Testis (tissue), 2 donors: Measurements from ENCODE around the gene HKDC1.
"Not testable (repeated sequence)": the region's sequence is repeated elsewhere in the genome, so short reads cannot be mapped to it uniquely, and the experiment has no call there.

ENCODE experiments used
- POLR2A ChIP-seq: fragments of 450-650 bp; IDR thresholded peaks from one replicate; pipeline ENCODE4 v1.6.1; 2017; ENCODE audit warnings: antibody characterized with exemption, mild to moderate bottlenecking, moderate library complexity
- TF ChIP-seq, protein P1 (sequence below), 3 experiments: fragments of 450-650 bp in 2 of 3; fragments of 200-600 bp in 1 of 3; sonication (generic) in 1 of 3; IDR thresholded peaks; one replicate each; pipeline ENCODE4 v1.5.1; 2016 to 2019; ENCODE audit warnings: antibody characterized with exemption in 3 of 3, mild to moderate bottlenecking in 2 of 3, moderate library complexity in 1 of 3

- TF ChIP-seq POLR2A = not testable (repeated sequence)
- TF ChIP-seq, protein P1, sequence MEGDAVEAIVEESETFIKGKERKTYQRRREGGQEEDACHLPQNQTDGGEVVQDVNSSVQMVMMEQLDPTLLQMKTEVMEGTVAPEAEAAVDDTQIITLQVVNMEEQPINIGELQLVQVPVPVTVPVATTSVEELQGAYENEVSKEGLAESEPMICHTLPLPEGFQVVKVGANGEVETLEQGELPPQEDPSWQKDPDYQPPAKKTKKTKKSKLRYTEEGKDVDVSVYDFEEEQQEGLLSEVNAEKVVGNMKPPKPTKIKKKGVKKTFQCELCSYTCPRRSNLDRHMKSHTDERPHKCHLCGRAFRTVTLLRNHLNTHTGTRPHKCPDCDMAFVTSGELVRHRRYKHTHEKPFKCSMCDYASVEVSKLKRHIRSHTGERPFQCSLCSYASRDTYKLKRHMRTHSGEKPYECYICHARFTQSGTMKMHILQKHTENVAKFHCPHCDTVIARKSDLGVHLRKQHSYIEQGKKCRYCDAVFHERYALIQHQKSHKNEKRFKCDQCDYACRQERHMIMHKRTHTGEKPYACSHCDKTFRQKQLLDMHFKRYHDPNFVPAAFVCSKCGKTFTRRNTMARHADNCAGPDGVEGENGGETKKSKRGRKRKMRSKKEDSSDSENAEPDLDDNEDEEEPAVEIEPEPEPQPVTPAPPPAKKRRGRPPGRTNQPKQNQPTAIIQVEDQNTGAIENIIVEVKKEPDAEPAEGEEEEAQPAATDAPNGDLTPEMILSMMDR (IDR thresholded peaks at IDR 0.05) = not testable (repeated sequence)
These were observed 31.3 kb downstream of the HKDC1 start for GRCh38 chr10:69251417-69251816.
